Thyroid gland (tissue), 4 donors: ENCODE measurements around the gene XG. TPM values are rescaled to one million over a fixed set of nuclear protein-coding genes. Genes with fewer than 3 reads are reported as not detected.

ENCODE experiments used
- DNase-seq, 2 donors: peaks; one replicate each; pipeline ENCODE4 v3.0.0-alpha.2; 2019
- H3K27ac ChIP-seq, 3 donors: fragments of 200-600 bp; sonication (generic); 1 replicate in 2 of 3; 2 replicates in 1 of 3; pipeline ENCODE4 v1.5.1; 2016 to 2019; ENCODE audit warnings: mild to moderate bottlenecking in 1 of 3, moderate library complexity in 1 of 3
- H3K27me3 ChIP-seq: fragments of 200-600 bp; sonication (generic); one replicate; pipeline ENCODE4 v1.5.1; 2019
- H3K36me3 ChIP-seq, 2 donors: fragments of 200-600 bp; sonication (generic); one replicate each; pipeline ENCODE4 v1.5.1; 2016 to 2019
- H3K4me1 ChIP-seq, 2 donors: fragments of 200-600 bp; sonication (generic); one replicate each; pipeline ENCODE4 v1.5.1; 2017 to 2019
- H3K4me3 ChIP-seq, 3 donors: fragments of 200-600 bp; sonication (generic); replicated peaks in 1 of 3; 1 replicate in 2 of 3; 2 replicates in 1 of 3; pipeline ENCODE4 v1.5.1; 2016; ENCODE audit warnings: mild to moderate bottlenecking in 1 of 3
- H3K9me3 ChIP-seq: fragments of 200-600 bp; sonication (generic); one replicate; pipeline ENCODE4 v1.5.1; 2017
- POLR2A ChIP-seq, 2 donors: fragments of 450-650 bp; IDR thresholded peaks; one replicate each; pipeline ENCODE4 v1.6.1; 2017; ENCODE audit warnings: antibody characterized with exemption in 2 of 2, mild to moderate bottlenecking in 2 of 2, moderate library complexity in 1 of 2
- WGBS, 2 donors: methylation state at CpG; one replicate each; pipeline ENCODE4 v1.1.5; 2017; 5-methylcytosine and 5-hydroxymethylcytosine counted together
- intact Hi-C: fragments of 100-400 bp; cut with DNase I; formaldehyde crosslinking; loops from one replicate; pipeline ENCODE4 v1.15.1; 2023
- total RNA-seq, 4 donors: library from RNA; depleted of rRNA; stranded (reverse); fragments of >200 nt; gene quantifications; one replicate each; pipeline ENCODE4 v1.2.3, GENCODE V29; 2016
- TF ChIP-seq, protein P1 (sequence below), 6 experiments: fragments of 200-600 bp in 3 of 6; fragments of 450-650 bp in 3 of 6; sonication (generic) in 3 of 6; IDR thresholded peaks; one replicate each; pipeline ENCODE4 v1.5.1; 2016 to 2019; ENCODE audit warnings: antibody characterized with exemption in 6 of 6, mild to moderate bottlenecking in 2 of 6, inconsistent platforms in 1 of 6, moderate library complexity in 1 of 6

XG gene
- total RNA-seq, 4 donors from 2014 or later: 0.68 to 4.7 (median 2.4) TPM

DNA sequence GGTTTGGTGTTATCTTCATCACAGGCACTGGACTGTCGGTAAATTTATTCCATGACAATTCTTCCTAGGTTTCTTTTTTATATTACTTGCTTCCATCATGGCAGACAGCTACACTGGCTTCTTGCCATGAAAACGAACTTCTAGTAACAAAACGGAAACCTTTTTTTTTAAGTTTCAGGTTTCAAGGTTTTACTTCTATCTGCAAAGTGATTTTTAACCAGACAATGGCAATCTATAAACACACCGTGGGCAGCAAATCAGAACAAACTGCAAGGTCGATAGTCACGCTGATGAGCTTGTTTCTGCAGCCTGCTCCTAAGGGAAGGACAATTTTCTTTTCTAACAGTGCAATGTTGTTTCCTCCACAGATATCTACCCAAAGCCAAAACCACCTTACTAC lies 29.9 kb downstream of the XG start:
- intact Hi-C loops: no loop called here
- DNase-seq: no peak
- no peaks in the 10 kb centered on the region for H3K36me3 ChIP-seq
- no peak for TF ChIP-seq POLR2A (IDR thresholded peaks at IDR 0.05)
- TF ChIP-seq, protein P1, sequence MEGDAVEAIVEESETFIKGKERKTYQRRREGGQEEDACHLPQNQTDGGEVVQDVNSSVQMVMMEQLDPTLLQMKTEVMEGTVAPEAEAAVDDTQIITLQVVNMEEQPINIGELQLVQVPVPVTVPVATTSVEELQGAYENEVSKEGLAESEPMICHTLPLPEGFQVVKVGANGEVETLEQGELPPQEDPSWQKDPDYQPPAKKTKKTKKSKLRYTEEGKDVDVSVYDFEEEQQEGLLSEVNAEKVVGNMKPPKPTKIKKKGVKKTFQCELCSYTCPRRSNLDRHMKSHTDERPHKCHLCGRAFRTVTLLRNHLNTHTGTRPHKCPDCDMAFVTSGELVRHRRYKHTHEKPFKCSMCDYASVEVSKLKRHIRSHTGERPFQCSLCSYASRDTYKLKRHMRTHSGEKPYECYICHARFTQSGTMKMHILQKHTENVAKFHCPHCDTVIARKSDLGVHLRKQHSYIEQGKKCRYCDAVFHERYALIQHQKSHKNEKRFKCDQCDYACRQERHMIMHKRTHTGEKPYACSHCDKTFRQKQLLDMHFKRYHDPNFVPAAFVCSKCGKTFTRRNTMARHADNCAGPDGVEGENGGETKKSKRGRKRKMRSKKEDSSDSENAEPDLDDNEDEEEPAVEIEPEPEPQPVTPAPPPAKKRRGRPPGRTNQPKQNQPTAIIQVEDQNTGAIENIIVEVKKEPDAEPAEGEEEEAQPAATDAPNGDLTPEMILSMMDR (IDR thresholded peaks at IDR 0.05): no peak
- H3K9me3 ChIP-seq: no peaks in the 10 kb centered on the region
- H3K4me3 ChIP-seq: no peak overlapping the region
- no peaks in the 10 kb centered on the region for H3K4me1 ChIP-seq
- no peaks in the 10 kb centered on the region for H3K27me3 ChIP-seq
- WGBS, 2 donors: 31 to 38% methylated on average over 6 of the region's 6 CpGs
- no peak overlapping the region for H3K27ac ChIP-seq

DNA sequence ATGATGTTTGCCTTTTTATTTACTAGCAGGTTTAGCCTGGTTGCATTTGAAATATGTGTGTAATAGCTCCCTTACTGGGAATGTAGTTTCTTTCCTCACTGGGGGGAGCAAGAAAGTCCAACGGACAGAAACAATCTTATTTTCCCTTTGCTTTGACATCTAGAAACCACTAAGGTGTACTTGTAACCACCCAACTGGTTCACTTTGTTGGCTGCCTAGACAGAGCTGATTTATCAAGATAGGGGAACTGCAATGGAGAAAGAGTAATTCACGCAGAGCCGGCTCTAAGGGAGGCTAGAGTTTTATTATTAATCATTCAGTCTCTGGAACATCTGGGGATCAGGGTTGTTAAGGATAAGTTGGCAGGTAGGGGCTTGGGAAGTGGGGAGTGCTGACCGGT lies 30.3 kb downstream of the XG start:
- WGBS, 2 donors: 20 to 44% methylated on average over 4 of the region's 4 CpGs
- H3K9me3 ChIP-seq: no peaks in the 10 kb centered on the region
- no peak for TF ChIP-seq POLR2A (IDR thresholded peaks at IDR 0.05)
- TF ChIP-seq, protein P1 (IDR thresholded peaks at IDR 0.05): no peak
- H3K4me1 ChIP-seq: no peaks in the 10 kb centered on the region
- no peak overlapping the region for H3K4me3 ChIP-seq
- no peak for DNase-seq
- intact Hi-C loops: no loop called here
- H3K36me3 ChIP-seq: no peaks in the 10 kb centered on the region
- no peaks in the 10 kb centered on the region for H3K27me3 ChIP-seq
- H3K27ac ChIP-seq: no peak overlapping the region

DNA sequence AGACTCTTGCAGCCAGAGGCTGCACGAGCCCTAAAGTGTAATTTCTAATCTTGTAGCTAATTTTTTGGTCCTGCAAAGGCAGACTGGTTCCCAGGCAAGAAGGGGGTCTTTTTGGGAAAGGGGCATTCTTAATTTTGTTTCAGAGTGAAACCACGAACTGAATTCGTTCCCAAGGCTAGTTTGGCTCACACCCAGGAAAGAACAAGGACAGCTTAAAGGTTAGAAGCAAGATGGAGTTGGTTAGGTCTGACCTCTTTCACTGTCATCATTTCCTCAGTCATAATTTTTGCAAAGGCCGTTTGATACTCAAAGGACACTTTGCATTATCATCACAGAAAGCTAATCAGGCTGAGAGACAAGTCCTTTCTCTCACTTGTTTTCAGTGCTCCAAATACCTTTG lies 30.9 kb downstream of the XG start:
- no peak for DNase-seq
- Histone ChIP-seq H3K9me3 (no peaks in the 10 kb centered on the region), H3K27me3 (no peaks in the 10 kb centered on the region), H3K36me3 (no peaks in the 10 kb centered on the region), H3K27ac (no peak overlapping the region), H3K4me1 (no peaks in the 10 kb centered on the region), H3K4me3 (no peak overlapping the region)
- intact Hi-C loops: no loop called here
- WGBS, 2 donors: 60 to 67% methylated on average over 4 of the region's 4 CpGs
- TF ChIP-seq, protein P1 (IDR thresholded peaks at IDR 0.05): no peak
- TF ChIP-seq POLR2A (IDR thresholded peaks at IDR 0.05): no peak

DNA sequence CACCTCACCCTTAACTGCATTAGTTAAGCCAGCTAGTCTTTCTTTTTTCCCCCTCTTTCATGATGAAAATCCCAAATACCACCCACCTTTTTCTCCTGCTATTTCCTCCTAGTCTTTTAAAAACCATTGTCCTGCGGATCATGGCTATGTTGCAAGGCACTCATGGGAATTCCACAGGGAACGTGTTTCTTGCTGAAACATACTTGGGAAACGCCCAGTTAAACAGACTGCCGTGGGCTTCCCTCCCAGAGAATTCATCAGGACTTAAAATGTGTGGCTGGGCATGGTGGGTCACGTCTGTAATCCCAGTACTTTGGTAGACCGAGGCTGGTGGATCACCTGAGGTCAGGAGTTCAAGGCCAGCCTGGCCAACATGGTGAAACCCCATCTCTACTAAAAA lies 32.2 kb downstream of the XG start:
- 76 to 85% methylated on average over 5 to 6 of the region's 6 CpGs for WGBS, 2 donors
- Histone ChIP-seq H3K27ac (no peak overlapping the region), H3K36me3 (no peaks in the 10 kb centered on the region), H3K27me3 (no peaks in the 10 kb centered on the region), H3K4me1 (no peaks in the 10 kb centered on the region), H3K9me3 (no peaks in the 10 kb centered on the region), H3K4me3 (no peak overlapping the region)
- no peak for TF ChIP-seq POLR2A (IDR thresholded peaks at IDR 0.05)
- TF ChIP-seq, protein P1 (IDR thresholded peaks at IDR 0.05): no peak
- intact Hi-C loops: no loop called here
- no peak for DNase-seq

DNA sequence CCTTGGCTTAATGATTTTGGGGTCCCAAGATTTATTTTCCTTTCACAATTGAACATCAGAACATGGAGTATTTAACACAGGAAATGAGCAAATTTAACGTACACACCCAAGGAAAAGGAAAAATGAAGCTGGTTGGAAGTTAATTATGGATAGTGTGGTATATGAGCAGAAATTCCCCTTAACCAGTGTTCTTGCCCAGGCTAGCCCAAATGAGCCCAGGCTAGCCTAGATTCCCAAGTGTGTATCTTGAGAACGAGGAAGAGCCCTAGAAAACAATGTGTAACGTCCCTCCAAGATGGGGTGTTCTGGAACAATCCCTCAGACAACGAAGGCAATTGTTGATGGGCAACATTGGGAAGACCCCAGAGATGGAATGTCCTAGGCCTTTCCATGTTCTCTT lies 33.7 kb downstream of the XG start:
- Histone ChIP-seq H3K4me3 (no peak overlapping the region), H3K4me1 (no peaks in the 10 kb centered on the region), H3K27ac (no peak overlapping the region), H3K36me3 (no peaks in the 10 kb centered on the region), H3K27me3 (no peaks in the 10 kb centered on the region), H3K9me3 (no peaks in the 10 kb centered on the region)
- WGBS, 2 donors: 83% methylated on average over 4 of the region's 4 CpGs
- DNase-seq: no peak
- TF ChIP-seq POLR2A (IDR thresholded peaks at IDR 0.05): no peak
- TF ChIP-seq, protein P1 (IDR thresholded peaks at IDR 0.05): no peak
- intact Hi-C loops: no loop called here
